HepG2 (cell line): ENCODE measurements around the gene RBP5. TPM values are rescaled to one million over a fixed set of nuclear protein-coding genes. Genes with fewer than 3 reads are reported as not detected.

ENCODE experiments used
- ARNTL ChIP-seq: sonication (generic); formaldehyde crosslinking; IDR thresholded peaks from 2 replicates; pipeline ENCODE4 v1.4.0; 2020; ENCODE audit warnings: mild to moderate bottlenecking, missing genetic modification reagents
- HDAC2 ChIP-seq: sonication (generic); formaldehyde crosslinking; IDR thresholded peaks from 2 replicates; pipeline ENCODE4 v1.4.0; 2020; ENCODE audit warnings: missing genetic modification reagents
- HNRNPH1 ChIP-seq: fragments of 200-400 bp; formaldehyde crosslinking; optimal IDR thresholded peaks from 2 replicates; pipeline ENCODE3; 2017; ENCODE audit warnings: mild to moderate bottlenecking, low read depth, low read length
- JUND ChIP-seq: sonication (generic); formaldehyde crosslinking; IDR thresholded peaks from 2 replicates; pipeline ENCODE4 v1.8.0; 2022; ENCODE audit warnings: mild to moderate bottlenecking, missing genetic modification reagents
- NCOA2 ChIP-seq: sonication (generic); formaldehyde crosslinking; IDR thresholded peaks from 2 replicates; pipeline ENCODE4 v1.8.0; 2022; ENCODE audit warnings: inconsistent platforms
- NFIC ChIP-seq: IDR thresholded peaks from 2 replicates; pipeline ENCODE4 v1.6.1; 2012; ENCODE audit warnings: mild to moderate bottlenecking, low read length, inconsistent platforms
- POLR2G ChIP-seq: fragments of 200-400 bp; formaldehyde crosslinking; IDR thresholded peaks from 2 replicates; pipeline ENCODE4 v1.6.1; 2018; ENCODE audit warnings: mild to moderate bottlenecking, low read depth, low read length, moderate library complexity
- SIN3B ChIP-seq: fragments of 150-350 bp; IDR thresholded peaks from 2 replicates; pipeline ENCODE4 v1.6.1; 2014; ENCODE audit warnings: low read length
- TRIM24 ChIP-seq: sonication (generic); formaldehyde crosslinking; IDR thresholded peaks from 2 replicates; pipeline ENCODE4 v1.8.0; 2022; ENCODE audit warnings: mild to moderate bottlenecking, missing genetic modification reagents
- U2AF2 ChIP-seq: fragments of 200-400 bp; formaldehyde crosslinking; IDR thresholded peaks from 2 replicates; pipeline ENCODE4 v1.6.1; 2017; ENCODE audit warnings: low read depth, mild to moderate bottlenecking, low read length
- ZBTB1 ChIP-seq: sonication (generic); formaldehyde crosslinking; IDR thresholded peaks from 2 replicates; pipeline ENCODE4 v1.4.0; 2020; ENCODE audit warnings: missing genetic modification reagents, borderline replicate concordance
- ZBTB37 ChIP-seq: sonication (generic); formaldehyde crosslinking; IDR thresholded peaks from 2 replicates; pipeline ENCODE4 v1.4.0; 2020; ENCODE audit warnings: mild to moderate bottlenecking, missing genetic modification reagents
- ZFP36L1 ChIP-seq: sonication (generic); formaldehyde crosslinking; IDR thresholded peaks from 2 replicates; pipeline ENCODE4 v1.8.0; 2022; ENCODE audit warnings: mild to moderate bottlenecking, missing genetic modification reagents, moderate library complexity
- ZNF232 ChIP-seq: sonication (generic); formaldehyde crosslinking; IDR thresholded peaks from 2 replicates; pipeline ENCODE4 v1.4.0; 2020; ENCODE audit warnings: missing genetic modification reagents, borderline replicate concordance
- ZNF510 ChIP-seq: sonication (generic); formaldehyde crosslinking; IDR thresholded peaks from 2 replicates; pipeline ENCODE4 v1.4.0; 2020; ENCODE audit warnings: low read depth, mild to moderate bottlenecking, missing genetic modification reagents
- ZNF569 ChIP-seq: sonication (generic); formaldehyde crosslinking; IDR thresholded peaks from 2 replicates; pipeline ENCODE4 v1.5.0; 2020; ENCODE audit warnings: mild to moderate bottlenecking, missing genetic modification reagents, moderate library complexity, borderline replicate concordance
- ZNF841 ChIP-seq: sonication (generic); formaldehyde crosslinking; IDR thresholded peaks from 2 replicates; pipeline ENCODE4 v1.8.1; 2023; ENCODE audit warnings: missing genetic modification reagents, borderline replicate concordance
- polyA plus RNA-seq, 8 experiments: library from polyadenylated mRNA; depleted of rRNA in 3 of 8; stranded (reverse) in 7 of 8; unstranded in 1 of 8; fragments of >200 nt; fragmentation: Illumina TruSeq in 4 of 8; extraction: Trizol in 4 of 8; gene quantifications; 2 replicates each; pipeline versions ENCODE4 v1.2.1 to v1.2.3, GENCODE V29; 2011 to 2016; ENCODE audit warnings: low read depth in 4 of 8, missing spikeins in 1 of 8, mixed read lengths in 1 of 8; ENCODE audit not compliant: insufficient read depth in 1 of 8
- total RNA-seq, 5 experiments: library from RNA; depleted of rRNA; stranded (reverse); fragments of >200 nt; fragmentation: Illumina TruSeq; extraction: Trizol; gene quantifications; 2 replicates each; pipeline ENCODE4 v1.2.3, GENCODE V29; 2016; ENCODE audit warnings: low read depth in 1 of 5

Gene RBP5
- total and polyA plus RNA-seq, 2 of the 13 experiments (the other 11 are each of a cell fraction or from before 2014, with no cell fraction given): 13.8 to 19.8 TPM

- TF ChIP-seq ZBTB1 (CRISPR knock-in tag): no peak
- TF ChIP-seq ZNF510 (CRISPR knock-in tag): no peak
- no peak for TF ChIP-seq JUND (CRISPR knock-in tag)
- no peak for TF ChIP-seq ZBTB37 (CRISPR knock-in tag)
- no peak for TF ChIP-seq NFIC
- no peak; the same call in none of the 2 replicates for TF ChIP-seq POLR2G
- TF ChIP-seq TRIM24 (CRISPR knock-in tag): no peak
- no peak for TF ChIP-seq ZNF569 (CRISPR knock-in tag)
- TF ChIP-seq HDAC2 (CRISPR knock-in tag): 0 out of 2 replicates have a peak, but pooled peaks have one; percentile 49
- TF ChIP-seq U2AF2: no peak
- TF ChIP-seq ARNTL (CRISPR knock-in tag): no peak
- TF ChIP-seq ZNF841 (CRISPR knock-in tag): no peak
- TF ChIP-seq SIN3B: no peak
- peak; percentile 86 for TF ChIP-seq NCOA2 (CRISPR knock-in tag)
- 0 out of 2 replicates have a peak, but pooled peaks have one; percentile 63 for TF ChIP-seq ZNF232 (CRISPR knock-in tag)
- TF ChIP-seq HNRNPH1: no peak
- no peak for TF ChIP-seq ZFP36L1 (CRISPR knock-in tag)
- TF ChIP-seq, all 625 proteins: peak for 156
These were observed 19.7 kb downstream of the RBP5 start, which contains the start of gene C1RL (continued) for GRCh38 chr12:7108796-7109571.
